Activated naive CD4-positive, alpha-beta T cell treated with anti-CD3 and anti-CD28 coated beads, Interleukin-2, amount 50 U/mL, for 72 hours (primary cell): Measurements from ENCODE around the gene CAMK1D. TPM values are rescaled to one million over a fixed set of nuclear protein-coding genes. Genes with fewer than 3 reads are reported as not detected.
"Not testable (repeated sequence)": the region's sequence is repeated elsewhere in the genome, so short reads cannot be mapped to it uniquely, and the experiment has no call there.

Experiments used
- ATAC-seq, 2 donors: fragments of 150-1000 bp; cut with Tn5 transposase; 2 replicates each; pipeline ENCODE4 v1.10.0; 2021; ENCODE audit warnings: mild to moderate bottlenecking in 2 of 2, moderate library complexity in 2 of 2
- DNase-seq, 2 donors: peaks; one replicate each; pipeline ENCODE4 v3.0.0; 2021 to 2022; ENCODE audit warnings: low spot score in 2 of 2
- H3K27ac Mint-ChIP-seq, 2 donors: one replicate each; pipeline ENCODE4 v1.8.0; 2022; ENCODE audit warnings: mild to moderate bottlenecking in 2 of 2, mixed read lengths in 2 of 2
- H3K36me3 Mint-ChIP-seq, 2 donors: one replicate each; pipeline ENCODE4 v1.8.0; 2022; ENCODE audit warnings: mixed read lengths in 2 of 2
- H3K9me3 Mint-ChIP-seq, 2 donors: one replicate each; pipeline ENCODE4 v1.8.0; 2022; ENCODE audit warnings: mixed read lengths in 2 of 2
- total RNA-seq, 2 donors: library from RNA; stranded (reverse); gene quantifications; one replicate each; pipeline ENCODE4 v1.2.3, GENCODE V29; 2022

Gene CAMK1D
- total RNA-seq, 2 donors from 2014 or later = 1.1 to 13.0 TPM

GRCh38 chr10:12703813-12704212 lies 354.5 kb downstream of the CAMK1D start:
- peak overlapping the region in 1 of 2 donors; percentile 48 for H3K27ac Mint-ChIP-seq
- H3K9me3 Mint-ChIP-seq = no peaks in the 10 kb centered on the region
- no peak for DNase-seq
- peak; percentile 50 to 53 for ATAC-seq
- peaks cover 0 to 20% of the 10 kb centered on the region in 2 donors for H3K36me3 Mint-ChIP-seq

GRCh38 chr10:12704488-12704887 lies 355.1 kb downstream of the CAMK1D start:
- no peak overlapping the region for H3K27ac Mint-ChIP-seq
- no peak for ATAC-seq
- no peak for DNase-seq
- H3K36me3 Mint-ChIP-seq = peaks cover 0 to 20% of the 10 kb centered on the region in 2 donors
- H3K9me3 Mint-ChIP-seq = no peaks in the 10 kb centered on the region

DNA sequence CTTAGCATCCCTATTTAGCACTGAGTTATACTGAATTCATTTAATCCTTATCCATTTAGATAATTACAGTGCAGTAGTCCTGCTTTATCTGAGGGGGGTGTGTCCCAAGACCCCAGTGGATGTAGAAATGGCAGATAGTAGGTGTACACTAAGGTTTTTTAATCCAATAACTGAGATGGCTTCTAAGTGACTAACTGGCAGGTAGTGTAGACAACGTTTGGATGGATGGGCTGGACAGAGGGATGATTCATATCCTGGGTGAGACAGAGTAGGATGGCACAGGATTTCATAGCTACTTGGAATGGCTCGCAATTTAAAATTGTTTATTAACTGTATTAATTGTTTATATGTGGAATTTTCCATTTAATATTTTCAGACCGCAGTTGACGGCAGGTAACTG lies 356.6 kb downstream of the CAMK1D start:
- ATAC-seq (no peak), DNase-seq (no peak)
- H3K36me3 Mint-ChIP-seq = peaks cover 0 to 8% of the 10 kb centered on the region in 2 donors
- no peaks in the 10 kb centered on the region for H3K9me3 Mint-ChIP-seq
- no peak overlapping the region for H3K27ac Mint-ChIP-seq

GRCh38 chr10:12707461-12708185 lies 358.3 kb downstream of the CAMK1D start:
- peak overlapping the region; percentile 22 to 85 for H3K27ac Mint-ChIP-seq
- no peaks in the 10 kb centered on the region for H3K36me3 Mint-ChIP-seq
- DNase-seq (peak in 1 of 2 donors; percentile 26), ATAC-seq (peak; percentile 28 to 43)
- no peaks in the 10 kb centered on the region for H3K9me3 Mint-ChIP-seq

- Mint-ChIP-seq H3K36me3 (no peaks in the 10 kb centered on the region), H3K27ac (peak overlapping the region; percentile 6 to 17), H3K9me3 (no peaks in the 10 kb centered on the region)
- no peak for DNase-seq
- ATAC-seq = no peak
Measured at GRCh38 chr10:12709000-12709401, 359.7 kb downstream of the CAMK1D start.

GRCh38 chr10:12709521-12709963 lies 360.2 kb downstream of the CAMK1D start:
- no peak for DNase-seq
- H3K36me3 Mint-ChIP-seq = no peaks in the 10 kb centered on the region

DNA sequence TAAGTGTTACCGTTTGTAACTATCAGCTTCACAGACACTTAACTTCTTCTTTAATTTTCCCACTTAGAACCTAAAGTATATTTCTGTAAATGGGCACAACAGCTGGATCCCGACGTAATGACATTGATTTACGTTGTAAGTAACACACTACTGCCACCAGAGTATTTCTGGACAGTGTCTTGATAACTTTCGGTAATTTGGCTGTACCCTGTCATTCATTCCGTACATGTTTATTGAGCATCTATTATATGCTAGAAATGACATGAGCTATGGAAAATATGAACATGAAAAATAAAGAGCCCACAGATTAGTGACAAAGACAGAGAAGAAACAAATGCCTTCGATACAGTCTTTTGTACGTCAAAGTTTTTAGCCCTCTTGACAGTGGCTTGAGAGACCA lies 360.8 kb downstream of the CAMK1D start:
- DNase-seq (no peak), ATAC-seq (no peak)
- Mint-ChIP-seq H3K36me3 (no peaks in the 10 kb centered on the region), H3K27ac (peak overlapping the region in 1 of 2 donors; percentile 41), H3K9me3 (no peaks in the 10 kb centered on the region)

More at GRCh38 chr10:12709521-12709963, 360.2 kb downstream of the CAMK1D start:
- no peaks in the 10 kb centered on the region for H3K9me3 Mint-ChIP-seq
- ATAC-seq = no peak
- peak overlapping the region; percentile 6 to 27 for H3K27ac Mint-ChIP-seq

DNA sequence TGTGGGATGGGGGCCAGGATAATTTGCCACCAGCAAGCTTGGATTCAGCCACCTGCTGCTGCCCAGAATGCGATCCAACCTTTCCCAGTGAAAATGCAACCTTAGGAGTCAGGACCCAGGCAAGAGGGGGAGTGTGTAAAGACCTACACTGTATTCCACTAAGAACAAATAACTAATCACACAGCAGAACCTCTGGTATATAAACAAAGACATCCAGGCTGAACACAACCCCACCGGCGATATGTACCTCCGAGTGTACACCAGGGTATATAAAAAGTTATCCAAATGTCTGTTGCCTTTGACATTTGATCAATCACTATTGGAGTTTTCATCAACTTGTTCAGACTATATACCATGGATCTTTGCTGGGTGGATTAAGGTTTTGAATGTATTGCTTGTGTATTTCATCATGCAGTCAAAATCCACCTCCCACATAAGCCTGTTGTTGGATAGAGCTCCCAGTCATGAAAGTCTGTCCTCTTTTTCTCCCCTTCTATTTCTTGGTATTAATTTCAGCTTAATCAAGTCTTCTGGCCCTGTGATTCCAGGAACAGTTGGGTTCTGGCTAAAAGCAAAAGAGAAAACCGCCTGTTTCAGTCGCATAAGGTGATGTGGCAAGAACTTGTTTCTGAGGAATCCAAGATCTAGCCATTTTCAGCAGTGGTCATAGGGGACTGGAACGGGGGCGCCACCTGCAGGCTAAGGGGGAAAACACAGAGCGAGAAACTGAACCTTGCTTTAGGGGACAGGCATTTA lies 361.4 kb downstream of the CAMK1D start:
- peak; percentile 72 to 84 for DNase-seq
- no peaks in the 10 kb centered on the region for H3K36me3 Mint-ChIP-seq

DNA sequence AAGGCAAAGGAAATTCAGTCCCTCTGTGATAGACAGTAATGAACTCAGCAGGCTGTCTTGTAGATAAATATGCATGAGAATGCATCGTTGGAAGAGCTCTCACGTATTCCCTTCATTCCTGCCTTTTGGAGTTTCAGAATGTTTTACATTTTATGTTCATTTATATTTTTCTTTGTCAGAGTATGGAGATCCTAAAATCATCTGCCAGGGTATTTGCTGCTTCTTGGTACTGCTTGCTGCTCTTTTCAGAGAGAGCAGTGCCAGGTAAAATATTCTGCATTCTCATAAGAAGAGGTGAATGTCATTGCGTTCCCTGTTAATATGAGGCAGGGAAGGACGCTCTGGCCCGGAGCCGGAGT lies 362.0 kb downstream of the CAMK1D start:
- ATAC-seq = no peak
- no peaks in the 10 kb centered on the region for H3K9me3 Mint-ChIP-seq
- no peak for DNase-seq
- H3K27ac Mint-ChIP-seq = peak overlapping the region; percentile 4 to 57
- H3K36me3 Mint-ChIP-seq = no peaks in the 10 kb centered on the region

More for the DNA sequence above, 361.4 kb downstream of the CAMK1D start:
- ATAC-seq = peak; percentile 86 to 88
- Mint-ChIP-seq H3K9me3 (no peaks in the 10 kb centered on the region), H3K27ac (peak overlapping the region; percentile 4 to 57)

DNA sequence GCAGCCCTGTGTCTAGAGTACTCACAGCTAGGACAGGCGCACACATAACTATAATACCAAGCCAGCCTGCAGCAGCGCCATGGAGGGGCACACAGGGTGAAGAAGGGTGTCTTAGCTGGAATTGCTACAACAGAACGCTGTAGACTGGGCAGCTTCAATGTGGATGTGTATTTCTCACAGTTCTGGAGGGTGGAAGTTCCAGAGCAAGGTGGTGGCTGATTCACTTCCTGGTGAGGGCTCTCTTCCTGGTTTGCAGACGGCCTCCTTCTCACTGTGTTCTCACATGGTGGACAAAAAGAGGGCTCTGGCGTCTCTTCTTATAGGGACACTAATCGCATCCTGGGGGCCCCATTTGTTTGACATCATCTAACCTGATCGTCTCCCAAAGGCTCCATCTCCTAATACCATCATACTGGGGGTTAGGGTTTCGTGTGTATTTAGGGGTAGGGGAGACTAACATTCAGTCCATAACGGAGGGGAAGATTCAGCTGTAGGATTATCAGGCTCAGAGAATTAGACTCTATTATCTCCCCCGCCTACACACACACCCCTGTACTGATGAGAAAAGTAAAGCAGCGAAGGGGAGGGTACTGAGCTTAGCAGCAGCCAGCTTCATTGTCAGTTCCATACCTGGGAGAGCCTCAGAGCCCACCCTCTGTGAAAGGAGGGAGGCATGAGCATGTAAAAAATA lies 363.1 kb downstream of the CAMK1D start:
- H3K9me3 Mint-ChIP-seq = no peaks in the 10 kb centered on the region

GRCh38 chr10:12712984-12713316 lies 363.6 kb downstream of the CAMK1D start:
- not testable (repeated sequence) for H3K9me3 Mint-ChIP-seq, H3K27ac Mint-ChIP-seq, DNase-seq, H3K36me3 Mint-ChIP-seq, ATAC-seq

More for the DNA sequence above, 363.1 kb downstream of the CAMK1D start:
- DNase-seq (no peak), ATAC-seq (no peak)
- H3K27ac Mint-ChIP-seq = no peak overlapping the region
- H3K36me3 Mint-ChIP-seq = no peaks in the 10 kb centered on the region

GRCh38 chr10:12716042-12716441 lies 366.7 kb downstream of the CAMK1D start:
- DNase-seq = no peak
- no peaks in the 10 kb centered on the region for H3K36me3 Mint-ChIP-seq
- H3K27ac Mint-ChIP-seq = no peak overlapping the region
- H3K9me3 Mint-ChIP-seq = no peaks in the 10 kb centered on the region
- ATAC-seq = no peak

DNA sequence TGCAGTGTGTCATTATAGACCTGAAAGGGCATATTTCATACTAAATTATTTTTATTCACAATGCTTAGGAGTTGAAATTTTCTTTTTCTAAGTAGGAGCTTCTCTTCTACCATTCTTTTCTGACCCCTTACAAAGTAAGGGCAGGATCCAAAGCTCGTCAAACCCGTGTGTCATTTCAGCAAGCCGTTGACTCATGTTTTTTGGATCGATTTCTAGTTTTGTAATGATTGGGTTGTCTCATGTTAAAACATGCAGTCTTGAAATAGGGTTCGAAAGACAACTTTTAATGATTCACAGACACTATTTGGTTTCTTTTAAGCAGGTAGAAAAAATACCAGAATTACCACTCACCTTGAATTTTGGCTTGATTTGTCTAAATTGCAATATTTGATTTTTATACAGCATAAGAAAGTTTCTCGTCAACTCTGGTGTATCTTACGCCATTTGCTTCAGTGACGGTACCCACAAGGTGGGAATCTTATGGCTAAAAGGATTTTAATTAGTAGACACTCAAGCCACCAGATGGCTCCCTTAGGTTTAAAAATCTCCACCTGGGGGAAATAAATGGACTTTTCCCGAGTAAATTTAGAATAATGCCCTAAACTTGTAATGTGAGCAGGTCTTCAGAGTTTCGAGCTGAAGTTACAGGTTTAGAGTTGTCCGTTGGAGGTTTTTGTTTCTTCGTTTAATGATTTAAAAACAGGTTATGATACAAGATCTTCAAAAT lies 368.8 kb downstream of the CAMK1D start:
- no peaks in the 10 kb centered on the region for H3K36me3 Mint-ChIP-seq
- ATAC-seq (peak in 1 of 2 donors; percentile 46), DNase-seq (no peak)
- no peak overlapping the region for H3K27ac Mint-ChIP-seq
- H3K9me3 Mint-ChIP-seq = no peaks in the 10 kb centered on the region

GRCh38 chr10:12719365-12719764 lies 370.0 kb downstream of the CAMK1D start:
- ATAC-seq = peak in 1 of 2 donors; percentile 62

GRCh38 chr10:12720217-12720981 lies 371.1 kb downstream of the CAMK1D start:
- no peak for DNase-seq
- no peaks in the 10 kb centered on the region for H3K9me3 Mint-ChIP-seq
- ATAC-seq = peak; percentile 74 to 87
- H3K36me3 Mint-ChIP-seq = no peaks in the 10 kb centered on the region
- peak overlapping the region in 1 of 2 donors; percentile 36 for H3K27ac Mint-ChIP-seq

More at GRCh38 chr10:12719365-12719764, 370.0 kb downstream of the CAMK1D start:
- no peak for DNase-seq
- Mint-ChIP-seq H3K27ac (peak overlapping the region in 1 of 2 donors; percentile 5), H3K36me3 (no peaks in the 10 kb centered on the region), H3K9me3 (no peaks in the 10 kb centered on the region)

GRCh38 chr10:12721334-12721733 lies 372.0 kb downstream of the CAMK1D start:
- no peak for DNase-seq
- no peak for ATAC-seq
- Mint-ChIP-seq H3K27ac (no peak overlapping the region), H3K36me3 (no peaks in the 10 kb centered on the region), H3K9me3 (no peaks in the 10 kb centered on the region)
